IMR-90 (cell line): ENCODE measurements around the gene CAB39. TPM values are rescaled to one million over a fixed set of nuclear protein-coding genes. Genes with fewer than 3 reads are reported as not detected.
A peak's percentile ranks its signal among the peaks of the same experiment; 100 is the strongest.

Experiments used
- ATAC-seq: fragments of 200-7000 bp; cut with Tn5 transposase; 2 replicates; pipeline ENCODE4 v1.9.1; 2020; ENCODE audit warnings: low read depth, mild to moderate bottlenecking, moderate library complexity
- BruUV-seq: library from RNA; stranded (reverse); fragments of 400-500 nt; replicated peaks from 2 replicates; lab custom pipeline; 2021; lab: Mats Ljungman, UMichigan
- CTCF ChIA-PET: fragments of 300-600 bp; formaldehyde crosslinking; extraction: SDS; loops from one replicate; lab custom pipeline; 2021; ENCODE audit warnings: antibody characterized with exemption; lab: Yijun Ruan, JAX
- POLR2A ChIA-PET: fragments of 300-600 bp; sonication (Branson Sonifier 250); formaldehyde crosslinking; loops from one replicate; lab custom pipeline; 2022; ENCODE audit warnings: antibody characterized with exemption; ENCODE audit not compliant: unreplicated experiment; lab: Charles Lee
- DNase-seq: peaks from one replicate; pipeline ENCODE4 v3.0.0; 2013
- H2AFZ ChIP-seq: replicated peaks from 2 replicates; pipeline ENCODE3; 2013; ENCODE audit warnings: low read length, mild to moderate bottlenecking; ENCODE audit not compliant: poor library complexity
- H2AK5ac ChIP-seq: 2 replicates; pipeline ENCODE4 v1.6.1; 2013; ENCODE audit warnings: low read depth, low read length, inconsistent platforms
- H2AK9ac ChIP-seq: replicated peaks from 2 replicates; pipeline ENCODE3; 2013; ENCODE audit warnings: mild to moderate bottlenecking, low read depth, low read length, moderate library complexity; ENCODE audit not compliant: poor library complexity
- H2BK120ac ChIP-seq: 2 replicates; pipeline ENCODE4 v1.6.1; 2013; ENCODE audit warnings: low read depth, low read length, inconsistent platforms
- H2BK15ac ChIP-seq: 3 replicates; pipeline ENCODE4 v1.6.1; 2013; ENCODE audit warnings: low read depth, low read length, inconsistent platforms
- H2BK20ac ChIP-seq: 2 replicates; pipeline ENCODE4 v1.6.1; 2013; ENCODE audit warnings: low read depth, mild to moderate bottlenecking, inconsistent platforms, low read length, moderate library complexity
- H2BK5ac ChIP-seq: 2 replicates; pipeline ENCODE4 v1.6.1; 2013; ENCODE audit warnings: mild to moderate bottlenecking, low read depth, low read length, inconsistent platforms; ENCODE audit not compliant: poor library complexity, severe bottlenecking
- H3K14ac ChIP-seq: replicated peaks from 2 replicates; pipeline ENCODE4 v1.6.1; 2013; ENCODE audit warnings: low read depth, low read length, inconsistent platforms
- H3K18ac ChIP-seq: 2 replicates; pipeline ENCODE4 v1.6.1; 2013; ENCODE audit warnings: low read depth, low read length, control low read depth
- H3K23ac ChIP-seq: 2 replicates; pipeline ENCODE4 v1.6.1; 2013; ENCODE audit warnings: low read depth, low read length, inconsistent platforms
- H3K27ac ChIP-seq: 2 replicates; pipeline ENCODE4 v1.5.1; 2013; ENCODE audit warnings: mild to moderate bottlenecking, control low read depth, low read length; ENCODE audit not compliant: insufficient read depth
- H3K27me3 ChIP-seq: 2 replicates; pipeline ENCODE4 v1.6.1; 2013; ENCODE audit warnings: low read length; ENCODE audit not compliant: control insufficient read depth, insufficient read depth
- H3K36me3 ChIP-seq: 2 replicates; pipeline ENCODE4 v1.6.1; 2013; ENCODE audit warnings: low read length, mixed read lengths; ENCODE audit not compliant: control insufficient read depth, insufficient read depth
- H3K4ac ChIP-seq: 2 replicates; pipeline ENCODE4 v1.6.1; 2013; ENCODE audit warnings: low read depth, low read length, inconsistent platforms
- H3K4me1 ChIP-seq: 2 replicates; pipeline ENCODE4 v1.6.1; 2013; ENCODE audit warnings: low read length, mixed read lengths; ENCODE audit not compliant: control insufficient read depth, insufficient read depth
- H3K4me2 ChIP-seq: 2 replicates; pipeline ENCODE4 v1.6.1; 2013; ENCODE audit warnings: low read depth, mild to moderate bottlenecking, control low read depth, low read length, moderate library complexity
- H3K4me3 ChIP-seq: 2 replicates; pipeline ENCODE4 v1.5.1; 2013; ENCODE audit warnings: low read depth, mild to moderate bottlenecking, control low read depth, low read length, moderate library complexity; ENCODE audit not compliant: insufficient read depth
- H3K56ac ChIP-seq: 2 replicates; pipeline ENCODE4 v1.6.1; 2013; ENCODE audit warnings: low read length, inconsistent platforms; ENCODE audit not compliant: insufficient read depth; ENCODE audit errors: extremely low read depth
- H3K79me1 ChIP-seq, 2 experiments: 2 replicates each; pipeline ENCODE4 v1.6.1; 2013; ENCODE audit warnings: low read length in 2 of 2, inconsistent platforms in 1 of 2, low read depth in 1 of 2
- H3K9ac ChIP-seq: 2 replicates; pipeline ENCODE4 v1.6.1; 2013; ENCODE audit warnings: low read depth, low read length, control low read depth
- H3K9me1 ChIP-seq: 2 replicates; pipeline ENCODE4 v1.6.1; 2013; ENCODE audit warnings: low read length, inconsistent platforms; ENCODE audit not compliant: insufficient read depth
- H3K9me3 ChIP-seq: 2 replicates; pipeline ENCODE4 v1.6.1; 2013; ENCODE audit warnings: low read length; ENCODE audit not compliant: control insufficient read depth, insufficient read depth
- H4K20me1 ChIP-seq: 2 replicates; pipeline ENCODE4 v1.6.1; 2013; ENCODE audit warnings: low read length, inconsistent platforms; ENCODE audit not compliant: insufficient read depth
- H4K5ac ChIP-seq: 2 replicates; pipeline ENCODE4 v1.6.1; 2013; ENCODE audit warnings: mild to moderate bottlenecking, low read depth, low read length, control low read depth
- H4K8ac ChIP-seq, 2 experiments: 2 replicates each; pipeline ENCODE4 v1.6.1; 2013; ENCODE audit warnings: low read depth in 2 of 2, low read length in 2 of 2, control low read depth in 1 of 2, inconsistent platforms in 1 of 2
- H4K91ac ChIP-seq: 2 replicates; pipeline ENCODE4 v1.6.1; 2013; ENCODE audit warnings: low read depth, low read length, inconsistent platforms; ENCODE audit not compliant: insufficient read depth
- BHLHE40 ChIP-seq: fragments of 150-350 bp; IDR thresholded peaks from 2 replicates; pipeline ENCODE4 v1.6.1; 2016; ENCODE audit warnings: mild to moderate bottlenecking, low read depth, low read length
- CHD1 ChIP-seq: IDR thresholded peaks from 2 replicates; pipeline ENCODE4 v1.6.1; 2012; ENCODE audit warnings: low read depth, low read length, improper control_type of control experiment
- CTCF ChIP-seq: conservative IDR thresholded peaks from 2 replicates; pipeline ENCODE4 v1.5.1; 2012; ENCODE audit warnings: mild to moderate bottlenecking, low read depth, low read length, improper control_type of control experiment
- ELK1 ChIP-seq: fragments of 150-350 bp; IDR thresholded peaks from 2 replicates; pipeline ENCODE4 v1.6.1; 2016; ENCODE audit warnings: low read depth, mild to moderate bottlenecking, low read length, moderate library complexity, borderline replicate concordance
- WGBS, 2 experiments: methylation state at CpG; one replicate each; pipeline versions ENCODE4 v1.1.5 to v1.1.7; 2013; ENCODE audit warnings: missing lambda C conversion rate in 2 of 2; ENCODE audit not compliant: insufficient read length in 1 of 2; ENCODE audit errors: extremely low coverage in 2 of 2; 5-methylcytosine and 5-hydroxymethylcytosine counted together
- dilution Hi-C: fragments of 300-500 bp; cut with HindIII; formaldehyde crosslinking; loops from one replicate; pipeline ENCODE4 v1.14.3; 2018; ENCODE audit warnings: low sequenced_read_pairs; ENCODE audit not compliant: unreplicated experiment
- in situ Hi-C: fragments of 300-500 bp; cut with MboI; formaldehyde crosslinking; loops from 3 replicates; pipeline ENCODE4 v1.14.3; 2019; ENCODE audit warnings: low sequenced_read_pairs, inconsistent platforms, mixed read lengths
- intact Hi-C: fragments of 100-400 bp; cut with micrococcal nuclease; formaldehyde crosslinking; loops from 2 replicates; pipeline ENCODE4 v1.10.0; 2022
- polyA plus RNA-seq, 3 experiments: library from polyadenylated mRNA; depleted of rRNA; stranded (reverse); fragments of >200 nt; gene quantifications; 2 replicates each; pipeline ENCODE4 v1.2.3, GENCODE V29; 2012; ENCODE audit warnings: low replicate concordance in 1 of 3
- total RNA-seq: library from RNA; depleted of rRNA; stranded (reverse); fragments of >200 nt; gene quantifications from 2 replicates; pipeline ENCODE4 v1.2.3, GENCODE V29; 2012

The CAB39 gene
- total and polyA plus RNA-seq, 2 of the 4 experiments (the other 2 are of a cell fraction): 38.2 to 71.7 TPM

- no peaks in the 10 kb centered on the region for H3K9me3 ChIP-seq
- H3K4me2 ChIP-seq: peak overlapping the region; percentile 19; the same call in 1 of the 2 replicates
- no TSS peak for BruUV-seq
- no peak overlapping the region for H2BK120ac ChIP-seq
- no CpG with 5 or more reads among the region's 1 CpG for WGBS, 2 experiments
- DNase-seq (no peak), ATAC-seq (peak; percentile 27; the same call in 1 of the 2 replicates)
- H3K27ac ChIP-seq: no peak overlapping the region
- H3K79me1 ChIP-seq: peaks cover 4 to 63% of the 10 kb centered on the region in 2 experiments
- H3K9me1 ChIP-seq: peaks cover 22% of the 10 kb centered on the region
- no peak overlapping the region for H4K91ac ChIP-seq
- no peak overlapping the region; the same call in 1 of the 2 replicates for H3K14ac ChIP-seq
- no peak overlapping the region; the same call in 1 of the 2 replicates for H3K18ac ChIP-seq
- no peak overlapping the region for H3K4ac ChIP-seq
- H4K5ac ChIP-seq: no peak overlapping the region
- ChIA-PET POLR2A (no interaction called here), CTCF (no interaction called here)
- no peak overlapping the region for H2BK15ac ChIP-seq
- H2AFZ ChIP-seq: no peak overlapping the region
- TF ChIP-seq CTCF: no peak
- no peak for TF ChIP-seq BHLHE40
- no peak for TF ChIP-seq CHD1
- no peak for TF ChIP-seq ELK1
- no peak overlapping the region for H2BK20ac ChIP-seq
- H3K9ac ChIP-seq: no peak overlapping the region
- H3K36me3 ChIP-seq: peaks cover 19% of the 10 kb centered on the region
- no peak overlapping the region for H3K23ac ChIP-seq
- H2AK5ac ChIP-seq: no peak overlapping the region
- dilution Hi-C loops (no loop called here), intact Hi-C loops (no loop called here), in situ Hi-C loops (no loop called here)
- H2AK9ac ChIP-seq: no peak overlapping the region
- no peaks in the 10 kb centered on the region for H3K27me3 ChIP-seq
- no peak overlapping the region for H3K56ac ChIP-seq
- peak overlapping the region; percentile 68 for H2BK5ac ChIP-seq
- H4K20me1 ChIP-seq: peaks cover 77% of the 10 kb centered on the region
- H3K4me3 ChIP-seq: no peak overlapping the region
- H4K8ac ChIP-seq: no peak overlapping the region
- H3K4me1 ChIP-seq: peaks cover 20% of the 10 kb centered on the region
These were observed 9.1 kb downstream of the CAB39 start for GRCh38 chr2:230721712-230722111.
